ENCODE results near the gene OVAAL.
"Not testable (repeated sequence)": the region's sequence is repeated elsewhere in the genome, so short reads cannot be mapped to it uniquely, and the experiment has no call there.

OVAAL gene

DNA sequence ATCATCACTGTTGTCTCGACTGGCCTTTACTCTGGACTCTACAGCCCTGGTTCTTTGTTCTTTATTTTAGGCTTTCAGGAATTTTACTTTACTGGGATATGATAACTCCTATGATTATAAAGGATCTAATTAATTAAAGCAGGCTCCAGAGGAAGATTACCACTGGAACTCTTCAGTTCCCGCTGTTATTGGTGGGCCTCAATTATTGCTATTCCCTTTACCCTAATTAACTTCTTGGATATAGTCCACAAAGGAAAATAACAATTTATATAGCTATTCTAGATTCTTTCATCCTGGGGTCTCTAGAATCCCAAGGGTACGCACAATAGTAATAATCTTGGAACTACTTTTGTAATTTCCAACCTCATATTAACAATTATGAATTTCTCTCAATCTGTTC, 8.5 kb upstream of the OVAAL start:
- TF ChIP-seq ZFX (IDR thresholded peaks at IDR 0.05), result no peak
- TF ChIP-seq, protein P1, sequence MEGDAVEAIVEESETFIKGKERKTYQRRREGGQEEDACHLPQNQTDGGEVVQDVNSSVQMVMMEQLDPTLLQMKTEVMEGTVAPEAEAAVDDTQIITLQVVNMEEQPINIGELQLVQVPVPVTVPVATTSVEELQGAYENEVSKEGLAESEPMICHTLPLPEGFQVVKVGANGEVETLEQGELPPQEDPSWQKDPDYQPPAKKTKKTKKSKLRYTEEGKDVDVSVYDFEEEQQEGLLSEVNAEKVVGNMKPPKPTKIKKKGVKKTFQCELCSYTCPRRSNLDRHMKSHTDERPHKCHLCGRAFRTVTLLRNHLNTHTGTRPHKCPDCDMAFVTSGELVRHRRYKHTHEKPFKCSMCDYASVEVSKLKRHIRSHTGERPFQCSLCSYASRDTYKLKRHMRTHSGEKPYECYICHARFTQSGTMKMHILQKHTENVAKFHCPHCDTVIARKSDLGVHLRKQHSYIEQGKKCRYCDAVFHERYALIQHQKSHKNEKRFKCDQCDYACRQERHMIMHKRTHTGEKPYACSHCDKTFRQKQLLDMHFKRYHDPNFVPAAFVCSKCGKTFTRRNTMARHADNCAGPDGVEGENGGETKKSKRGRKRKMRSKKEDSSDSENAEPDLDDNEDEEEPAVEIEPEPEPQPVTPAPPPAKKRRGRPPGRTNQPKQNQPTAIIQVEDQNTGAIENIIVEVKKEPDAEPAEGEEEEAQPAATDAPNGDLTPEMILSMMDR (conservative IDR thresholded peaks at IDR 0.05), result no peak
- no peak overlapping the region for H3K27ac ChIP-seq

DNA sequence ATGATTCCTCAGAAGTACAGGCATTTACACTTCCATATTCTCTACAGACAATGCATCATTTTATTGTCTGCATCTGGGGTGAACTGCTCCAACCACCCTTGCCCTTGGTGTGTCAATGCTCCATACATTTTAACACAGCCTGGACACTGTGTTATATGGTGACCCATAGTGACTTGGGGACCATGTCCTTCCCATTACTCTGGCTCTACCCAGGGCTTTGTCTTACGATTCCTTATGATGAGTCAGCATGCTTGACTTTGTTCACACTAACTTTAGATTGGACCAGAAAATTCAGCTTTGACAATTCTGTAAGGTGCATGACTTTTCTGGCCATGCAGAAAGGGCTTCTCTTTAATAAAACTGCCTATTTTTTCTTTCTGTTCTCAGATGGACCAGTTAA, 6.8 kb upstream of the OVAAL start:
- no peak for TF ChIP-seq ZFX (IDR thresholded peaks at IDR 0.05)
- TF ChIP-seq, protein P1 (conservative IDR thresholded peaks at IDR 0.05), result no peak
- no peak overlapping the region for H3K27ac ChIP-seq

DNA sequence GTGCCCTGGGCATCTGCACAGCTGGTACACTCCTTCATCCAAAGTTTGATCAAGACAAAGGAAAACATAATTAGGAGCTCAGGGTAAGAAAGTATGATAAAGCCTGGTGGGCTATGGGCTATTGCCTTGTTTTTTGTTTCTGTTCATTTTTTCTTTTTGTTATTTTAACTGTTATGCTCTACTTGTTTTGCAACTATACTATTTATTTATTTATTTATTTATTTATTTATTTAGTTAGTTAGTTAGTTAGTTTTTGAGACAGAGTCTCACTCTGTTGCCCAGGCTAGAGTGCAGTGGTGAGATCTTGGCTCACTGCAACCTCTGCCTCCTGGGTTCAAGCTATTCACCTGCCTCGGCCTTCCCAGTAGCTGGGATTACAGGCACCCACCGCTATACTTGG, 5.7 kb upstream of the OVAAL start:
- H3K27ac ChIP-seq, result not testable (repeated sequence)

DNA sequence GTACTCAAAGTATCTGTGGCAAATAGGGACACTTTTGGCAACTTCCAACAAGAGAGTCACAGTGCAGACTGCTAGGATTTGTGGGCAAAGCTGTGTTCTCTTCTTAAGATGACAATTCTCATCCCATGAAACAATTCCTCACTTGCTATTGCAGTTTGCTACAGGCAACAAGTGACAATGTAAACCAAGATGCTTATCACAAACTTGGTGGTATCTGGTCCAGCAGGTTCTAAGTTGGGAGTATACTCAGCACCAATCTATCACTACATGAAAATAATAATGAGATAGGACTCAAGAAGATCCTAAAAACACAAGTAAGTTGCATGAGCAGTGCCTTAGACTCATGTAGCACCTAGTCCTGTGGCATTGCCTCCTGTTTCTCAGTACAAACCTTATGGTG, 3.4 kb upstream of the OVAAL start:
- H3K27ac ChIP-seq, result no peak overlapping the region; the same call in 1 of the 2 replicates
- TF ChIP-seq, protein P1 (conservative IDR thresholded peaks at IDR 0.05), result no peak

DNA sequence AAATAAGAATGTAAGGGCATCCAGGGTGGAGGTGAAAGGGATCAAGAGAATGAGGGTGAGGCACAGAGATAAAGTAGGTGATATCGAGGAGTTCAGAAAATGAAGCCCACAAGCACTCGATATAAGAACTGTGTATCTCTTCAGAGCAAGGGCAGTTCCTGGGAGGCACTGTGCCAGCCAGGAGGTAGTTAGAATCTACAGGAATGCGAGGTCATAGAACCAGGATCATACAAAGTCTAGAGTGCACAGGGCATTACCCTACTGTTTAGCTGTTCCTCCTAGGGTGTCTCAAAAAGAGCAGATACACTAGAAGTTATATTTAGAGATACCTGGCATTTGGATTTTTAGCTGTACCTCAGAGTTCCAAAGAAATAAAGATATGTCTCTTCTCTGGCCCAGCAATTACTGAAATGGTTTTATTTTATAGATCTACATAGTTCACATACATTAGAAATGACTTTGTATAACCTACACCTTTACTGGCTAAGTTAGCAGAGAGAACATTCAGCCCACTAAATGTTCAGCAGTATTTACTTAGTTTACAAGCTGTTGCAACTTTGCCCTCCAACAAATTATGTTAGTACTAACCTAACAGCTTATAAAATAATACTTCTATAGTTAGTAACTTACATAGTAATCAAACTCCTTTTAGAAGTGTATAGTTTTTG, 1.6 kb downstream of the OVAAL start:
- no peak for TF ChIP-seq ZFX (IDR thresholded peaks at IDR 0.05)
- TF ChIP-seq, protein P1 (conservative IDR thresholded peaks at IDR 0.05), result no peak
- H3K27ac ChIP-seq, result peak overlapping the region; percentile 74; the same call in 1 of the 2 replicates

DNA sequence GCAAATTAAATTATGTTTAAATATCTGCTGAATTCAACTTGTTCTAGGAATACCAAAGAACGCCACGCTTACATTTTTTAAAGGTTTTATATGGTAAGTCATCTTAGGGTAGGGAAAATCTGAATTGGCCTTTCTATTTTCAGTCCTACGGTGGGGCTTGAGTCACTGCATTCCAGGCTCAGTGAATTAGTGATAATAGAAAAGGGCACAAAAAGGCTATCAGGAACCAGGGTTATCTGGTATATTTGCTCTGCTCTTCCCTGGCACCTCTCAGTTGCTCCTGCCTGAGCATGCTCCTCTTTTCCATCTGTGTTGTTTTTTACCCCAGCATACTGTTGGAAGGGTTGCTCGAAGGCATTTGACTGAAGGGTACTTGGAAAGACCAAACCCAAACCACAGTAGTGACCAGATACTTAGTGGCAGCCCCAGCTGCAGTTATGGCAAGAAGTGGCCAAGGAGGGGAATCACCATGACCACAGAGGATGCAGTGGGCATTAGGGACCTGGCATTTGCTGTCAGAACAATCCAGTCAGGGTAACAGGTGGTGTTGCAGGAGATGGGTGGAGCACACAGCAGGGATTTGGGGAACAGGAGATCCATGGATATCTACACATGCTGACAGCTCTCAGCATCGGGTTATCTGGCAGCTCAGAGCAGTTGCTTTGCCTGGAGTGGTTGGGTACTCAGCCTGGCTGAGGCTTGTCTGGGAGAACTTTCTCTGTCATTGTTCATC, 2.3 kb downstream of the OVAAL start:
- TF ChIP-seq, protein P1 (conservative IDR thresholded peaks at IDR 0.05), result no peak
- no peak for TF ChIP-seq ZFX (IDR thresholded peaks at IDR 0.05)
- peak overlapping the region; percentile 71 for H3K27ac ChIP-seq

DNA sequence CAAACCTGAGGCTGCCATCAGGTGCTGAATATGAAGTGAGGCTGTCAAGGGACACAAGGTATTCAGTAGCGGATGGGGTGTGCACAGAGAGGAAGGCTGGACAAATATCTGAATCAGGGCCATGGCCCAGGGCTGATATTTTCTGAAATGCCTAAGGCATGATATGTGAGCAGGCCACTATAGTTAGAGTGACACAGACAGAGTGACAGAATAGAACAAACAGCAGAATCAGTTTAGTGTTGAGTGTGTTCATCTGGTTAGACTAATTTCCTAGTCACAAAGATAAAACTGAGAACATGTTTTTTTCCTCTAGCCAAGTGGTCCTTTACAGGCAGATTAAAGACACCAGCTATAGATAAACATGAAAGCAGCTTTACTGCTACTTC, 3.9 kb downstream of the OVAAL start:
- peak overlapping the region; percentile 2; the same call in 1 of the 2 replicates for H3K27ac ChIP-seq
- no peak for TF ChIP-seq ZFX (IDR thresholded peaks at IDR 0.05)
- TF ChIP-seq, protein P1 (conservative IDR thresholded peaks at IDR 0.05), result no peak
